HCT116 (cell line): ENCODE data around the gene RBM39. TPM values are rescaled to one million over a fixed set of nuclear protein-coding genes. Genes with fewer than 3 reads are reported as not detected.

Experiments used
- ATAC-seq: fragments of 200-7000 bp; cut with Tn5 transposase; 2 replicates; pipeline ENCODE4 v1.9.1; 2020; ENCODE audit warnings: mild to moderate bottlenecking, moderate library complexity
- BruUV-seq: library from RNA; stranded (reverse); fragments of 400-500 nt; replicated peaks from 2 replicates; lab custom pipeline; 2021; lab: Mats Ljungman, UMichigan
- CTCF ChIA-PET: fragments of 300-600 bp; sonication (Branson Sonifier 250); formaldehyde crosslinking; loops from one replicate; lab custom pipeline; 2021; ENCODE audit warnings: antibody characterized with exemption; lab: Charles Lee
- POLR2A ChIA-PET: fragments of 300-600, 350-600 bp; sonication (Branson Sonifier 250); formaldehyde crosslinking; loops from one replicate; lab custom pipeline; 2021; ENCODE audit warnings: antibody characterized with exemption; lab: Charles Lee
- RAD21 ChIA-PET, 2 experiments: fragments of 300-600 bp; sonication (Branson Sonifier 250); formaldehyde crosslinking; loops; one replicate each; lab custom pipeline; 2023; ENCODE audit warnings: low total read pairs in 2 of 2; ENCODE audit not compliant: uncharacterized antibody in 2 of 2, unreplicated experiment in 2 of 2, low non-redundant PET in 1 of 2; lab: Charles Lee
- DNase-seq: peaks from one replicate; pipeline ENCODE4 v3.0.0-alpha.2; 2010; ENCODE audit warnings: low read depth, low spot score
- H2AFZ ChIP-seq: fragments of 200-600 bp; shearing (Covaris generic), sonication (generic); 2 replicates; pipeline ENCODE4 v1.6.1; 2017; ENCODE audit warnings: low read depth, mixed run types, mixed read lengths, antibody characterized with exemption, low read length; ENCODE audit not compliant: poor library complexity, severe bottlenecking
- H3K27ac ChIP-seq: 2 replicates; pipeline ENCODE4 v1.5.1; 2012; ENCODE audit warnings: low read depth, low read length
- H3K27me3 ChIP-seq: fragments of 200-600 bp; sonication (generic); 2 replicates; pipeline ENCODE4 v1.6.1; 2016; ENCODE audit warnings: mixed run types, low read length, mixed read lengths; ENCODE audit not compliant: insufficient read depth
- H3K36me3 ChIP-seq, 2 experiments: fragments of 200-500 bp in 1 of 2; fragments of 200-600 bp in 1 of 2; sonication (Bioruptor generic) in 1 of 2; sonication (generic) in 1 of 2; 2 replicates each; pipeline versions ENCODE4 v1.5.1 to v1.6.1; 2014 to 2016; ENCODE audit warnings: low read length in 2 of 2, inconsistent platforms in 1 of 2, mixed read lengths in 1 of 2, mixed run types in 1 of 2; ENCODE audit not compliant: insufficient read depth in 2 of 2, control insufficient read depth in 1 of 2
- H3K4me1 ChIP-seq, 2 experiments: fragments of 200-600 bp in 1 of 2; sonication (generic) in 1 of 2; 2 replicates each; pipeline versions ENCODE4 v1.5.1 to v1.6.1; 2012 to 2017; ENCODE audit warnings: low read length in 2 of 2, inconsistent platforms in 1 of 2, mild to moderate bottlenecking in 1 of 2, mixed read lengths in 1 of 2, mixed run types in 1 of 2, moderate library complexity in 1 of 2; ENCODE audit not compliant: insufficient read depth in 2 of 2, control insufficient read depth in 1 of 2
- H3K4me2 ChIP-seq: fragments of 200-600 bp; sonication (generic); 2 replicates; pipeline ENCODE4 v1.6.1; 2017; ENCODE audit warnings: mixed run types, low read length, mixed read lengths
- H3K4me3 ChIP-seq, 2 experiments: fragments of 200-600 bp in 1 of 2; sonication (generic) in 1 of 2; replicated peaks in 1 of 2; 2 replicates each; pipeline ENCODE4 v1.5.1; 2011 to 2016; ENCODE audit warnings: low read length in 2 of 2, control low read depth in 1 of 2, low read depth in 1 of 2, mild to moderate bottlenecking in 1 of 2, mixed read lengths in 1 of 2, mixed run types in 1 of 2
- H3K79me2 ChIP-seq: fragments of 200-600 bp; sonication (generic); 2 replicates; pipeline ENCODE4 v1.6.1; 2017; ENCODE audit warnings: mild to moderate bottlenecking, mixed run types, low read length, moderate library complexity, mixed read lengths; ENCODE audit not compliant: insufficient read depth
- H3K9ac ChIP-seq: fragments of 200-600 bp; sonication (generic); 2 replicates; pipeline ENCODE4 v1.6.1; 2016; ENCODE audit warnings: low read length, mixed read lengths
- H3K9me2 ChIP-seq: fragments of 200-600 bp; sonication (generic), shearing (Covaris generic); 2 replicates; pipeline ENCODE4 v1.6.1; 2017; ENCODE audit warnings: mixed run types, mild to moderate bottlenecking, moderate library complexity; ENCODE audit not compliant: insufficient read depth
- H3K9me3 ChIP-seq, 2 experiments: fragments of 200-500 bp in 1 of 2; fragments of 200-600 bp in 1 of 2; sonication (Bioruptor generic) in 1 of 2; sonication (generic) in 1 of 2; 2 replicates each; pipeline ENCODE4 v1.6.1; 2014 to 2017; ENCODE audit warnings: low read length in 2 of 2, mixed read lengths in 2 of 2, inconsistent platforms in 1 of 2, low read depth in 1 of 2, mild to moderate bottlenecking in 1 of 2, mixed run types in 1 of 2, moderate library complexity in 1 of 2; ENCODE audit not compliant: control insufficient read depth in 1 of 2, insufficient read depth in 1 of 2
- H4K20me1 ChIP-seq: fragments of 200-600 bp; sonication (generic), shearing (Covaris generic); 2 replicates; pipeline ENCODE4 v1.6.1; 2017; ENCODE audit warnings: mixed run types, mild to moderate bottlenecking, moderate library complexity; ENCODE audit not compliant: insufficient read depth
- ATF3 ChIP-seq: IDR thresholded peaks from 2 replicates; pipeline ENCODE4 v1.6.1; 2012
- CBX3 ChIP-seq: IDR thresholded peaks from 2 replicates; pipeline ENCODE4 v1.6.1; 2012; ENCODE audit warnings: low read depth
- CTCF ChIP-seq, 3 experiments: fragments of 200-600 bp in 1 of 3; sonication (generic) in 1 of 3; IDR thresholded peaks in 2 of 3; conservative IDR thresholded peaks in 1 of 3; 2 replicates each; pipeline ENCODE4 v1.5.1; 2012 to 2017; ENCODE audit warnings: low read depth in 2 of 3, low read length in 2 of 3, antibody characterized with exemption in 1 of 3, borderline replicate concordance in 1 of 3, control low read depth in 1 of 3, mild to moderate bottlenecking in 1 of 3, mixed read lengths in 1 of 3, mixed run types in 1 of 3, moderate library complexity in 1 of 3; ENCODE audit not compliant: insufficient read depth in 1 of 3
- EGR1 ChIP-seq: IDR thresholded peaks from 2 replicates; pipeline ENCODE4 v1.6.1; 2012; ENCODE audit warnings: low read depth
- ELF1 ChIP-seq: IDR thresholded peaks from 2 replicates; pipeline ENCODE4 v1.6.1; 2012; ENCODE audit warnings: low read depth, borderline replicate concordance
- EZH2phosphoT487 ChIP-seq: fragments of 200-600 bp; IDR thresholded peaks from 2 replicates; pipeline ENCODE4 v1.6.1; 2018; ENCODE audit warnings: antibody characterized with exemption, borderline replicate concordance
- POLR2A ChIP-seq: IDR thresholded peaks from 2 replicates; pipeline ENCODE4 v1.7.0; 2011; ENCODE audit warnings: borderline replicate concordance; ENCODE audit not compliant: insufficient read depth, insufficient read length; ENCODE audit errors: extremely low read depth
- SP1 ChIP-seq: IDR thresholded peaks from 2 replicates; pipeline ENCODE4 v1.6.1; 2012; ENCODE audit warnings: low read depth
- TCF7L2 ChIP-seq: IDR thresholded peaks from 2 replicates; pipeline ENCODE4 v1.7.0; 2011; ENCODE audit warnings: borderline replicate concordance, inconsistent platforms; ENCODE audit not compliant: insufficient read depth, insufficient read length; ENCODE audit errors: extremely low read depth
- ZNF274 ChIP-seq: fragments of 200-500 bp; sonication (Bioruptor generic); IDR thresholded peaks from 2 replicates; pipeline ENCODE4 v1.6.1; 2014; ENCODE audit warnings: mild to moderate bottlenecking, low read depth, low read length, inconsistent platforms
- intact Hi-C: fragments of 100-400 bp; cut with micrococcal nuclease; formaldehyde crosslinking; loops from 2 replicates; pipeline ENCODE4 v1.10.0; 2022
- total RNA-seq: library from RNA; stranded (reverse); gene quantifications from one replicate; pipeline ENCODE4 v1.2.1, GENCODE V29; 2021; ENCODE audit not compliant: unreplicated experiment

Gene RBM39
- total RNA-seq, 1 experiment from 2014 or later: 234 TPM

DNA sequence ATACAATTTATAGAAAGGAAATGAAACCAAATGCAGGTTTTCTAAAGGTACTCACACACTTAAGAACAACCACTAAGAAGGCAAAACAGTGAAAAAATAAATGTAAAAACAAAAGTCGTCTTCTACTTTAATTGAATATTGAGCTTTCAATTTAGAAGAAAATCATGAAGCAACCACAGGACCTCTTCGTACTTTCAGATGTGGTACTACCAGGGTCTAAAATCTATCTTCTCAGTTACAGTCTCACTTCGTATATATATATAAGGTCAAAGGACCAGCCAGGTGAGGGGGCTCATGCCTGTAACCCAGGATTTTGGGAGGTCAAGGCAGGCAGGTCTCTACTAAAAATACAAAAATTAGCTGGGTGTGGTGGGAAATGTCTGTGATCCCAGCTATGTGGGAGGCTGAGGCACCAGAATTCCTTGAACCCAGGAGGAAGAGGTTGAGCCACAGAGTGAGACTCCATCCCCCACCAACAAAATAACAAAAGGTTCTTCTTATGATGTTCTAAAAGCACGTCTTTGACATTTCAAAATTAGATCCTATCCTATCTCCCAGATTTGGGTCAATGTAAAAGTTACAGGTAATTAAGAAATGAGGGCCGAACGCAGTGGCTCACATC, 30.4 kb downstream of the RBM39 start:
- DNase-seq (no peak), ATAC-seq (no peak)
- Histone ChIP-seq H3K9ac (no peak overlapping the region), H2AFZ (no peak overlapping the region), H3K27me3 (no peaks in the 10 kb centered on the region), H4K20me1 (peaks cover 72% of the 10 kb centered on the region), H3K4me2 (no peak overlapping the region), H3K9me2 (no peaks in the 10 kb centered on the region), H3K4me3 (no peak overlapping the region), H3K4me1 (no peaks in the 10 kb centered on the region), H3K27ac (no peak overlapping the region), H3K9me3 (no peaks in the 10 kb centered on the region), H3K79me2 (peaks cover 98% of the 10 kb centered on the region), H3K36me3 (peaks cover 84 to 93% of the 10 kb centered on the region in 2 experiments)
- TF ChIP-seq POLR2A: no peak
- TF ChIP-seq CTCF (IDR thresholded peaks at IDR 0.05 in 2 of 3, conservative IDR thresholded peaks at IDR 0.05 in 1 of 3; ENCODE audit: borderline replicate concordance in 1 of 3, insufficient read depth in 1 of 3, low read depth in 2 of 3, low read length in 2 of 3): no peak
- no peak for TF ChIP-seq EZH2phosphoT487
- TF ChIP-seq CBX3: no peak
- POLR2A ChIA-PET: no interaction called here
- BruUV-seq: no TSS peak
- RAD21 ChIA-PET: no interaction called here
- CTCF ChIA-PET: no interaction called here
- intact Hi-C loops: no loop called here

- TSS peak; percentile 0 for BruUV-seq
- H3K36me3 ChIP-seq: peaks cover 83 to 92% of the 10 kb centered on the region in 2 experiments
These were observed 31.0 kb downstream of the RBM39 start for GRCh38 chr20:35710884-35711587.

More at GRCh38 chr20:35710884-35711587, 31.0 kb downstream of the RBM39 start:
- no peak overlapping the region for H3K9ac ChIP-seq
- no peak for DNase-seq
- no peak overlapping the region for H2AFZ ChIP-seq
- peaks cover 98% of the 10 kb centered on the region for H3K79me2 ChIP-seq
- H3K27ac ChIP-seq: no peak overlapping the region
- no peak for ATAC-seq
- no peaks in the 10 kb centered on the region for H3K27me3 ChIP-seq
- ChIA-PET RAD21 (no interaction called here), CTCF (no interaction called here), POLR2A (no interaction called here)
- peaks cover 70% of the 10 kb centered on the region for H4K20me1 ChIP-seq
- TF ChIP-seq ZNF274: no peak
- TF ChIP-seq EGR1: no peak
- no peak for TF ChIP-seq SP1
- TF ChIP-seq ELF1: no peak
- TF ChIP-seq CBX3: no peak
- no peak for TF ChIP-seq TCF7L2
- TF ChIP-seq ATF3: no peak
- no peak for TF ChIP-seq POLR2A
- no peak for TF ChIP-seq EZH2phosphoT487
- intact Hi-C loops: no loop called here
- no peaks in the 10 kb centered on the region for H3K9me2 ChIP-seq
- no peaks in the 10 kb centered on the region for H3K4me1 ChIP-seq
- H3K9me3 ChIP-seq: no peaks in the 10 kb centered on the region
- H3K4me3 ChIP-seq: no peak overlapping the region
- H3K4me2 ChIP-seq: no peak overlapping the region
